Stimulated activated CD4-positive, alpha-beta T cell treated with anti-CD3 and anti-CD28 coated beads, Interleukin-12 subunit alpha, Interleukin-12 subunit beta, amount 100 ng/mL, for 48 hours (primary cell): ENCODE results near the gene CDC123.
"Not testable (repeated sequence)": the region's sequence is repeated elsewhere in the genome, so short reads cannot be mapped to it uniquely, and the experiment has no call there.

Source experiments
- DNase-seq, 3 donors: peaks; one replicate each; pipeline ENCODE4 v3.0.0-alpha.2; 2020; ENCODE audit warnings: low read depth in 2 of 3, low spot score in 1 of 3

The CDC123 gene

DNA sequence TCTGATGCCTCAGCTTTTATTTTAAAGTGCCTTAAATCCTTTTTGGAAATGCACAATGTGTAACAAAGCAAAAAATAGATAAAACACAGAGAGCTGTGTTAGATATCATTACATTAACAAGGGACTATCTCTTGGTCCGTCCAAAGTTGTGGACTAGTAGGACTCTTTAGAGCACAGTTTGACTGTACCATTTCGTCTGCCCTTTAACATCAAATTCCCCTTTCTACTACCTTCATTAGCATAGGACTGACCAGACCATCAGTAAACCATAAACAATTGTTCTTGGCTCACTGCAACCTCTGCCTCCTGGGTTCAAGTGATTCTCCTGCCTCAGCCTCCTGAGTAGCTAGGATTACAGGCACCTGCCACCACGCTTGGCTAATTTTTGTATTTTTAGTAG, 101.8 kb downstream of the CDC123 start:
- not testable (repeated sequence) for DNase-seq

DNA sequence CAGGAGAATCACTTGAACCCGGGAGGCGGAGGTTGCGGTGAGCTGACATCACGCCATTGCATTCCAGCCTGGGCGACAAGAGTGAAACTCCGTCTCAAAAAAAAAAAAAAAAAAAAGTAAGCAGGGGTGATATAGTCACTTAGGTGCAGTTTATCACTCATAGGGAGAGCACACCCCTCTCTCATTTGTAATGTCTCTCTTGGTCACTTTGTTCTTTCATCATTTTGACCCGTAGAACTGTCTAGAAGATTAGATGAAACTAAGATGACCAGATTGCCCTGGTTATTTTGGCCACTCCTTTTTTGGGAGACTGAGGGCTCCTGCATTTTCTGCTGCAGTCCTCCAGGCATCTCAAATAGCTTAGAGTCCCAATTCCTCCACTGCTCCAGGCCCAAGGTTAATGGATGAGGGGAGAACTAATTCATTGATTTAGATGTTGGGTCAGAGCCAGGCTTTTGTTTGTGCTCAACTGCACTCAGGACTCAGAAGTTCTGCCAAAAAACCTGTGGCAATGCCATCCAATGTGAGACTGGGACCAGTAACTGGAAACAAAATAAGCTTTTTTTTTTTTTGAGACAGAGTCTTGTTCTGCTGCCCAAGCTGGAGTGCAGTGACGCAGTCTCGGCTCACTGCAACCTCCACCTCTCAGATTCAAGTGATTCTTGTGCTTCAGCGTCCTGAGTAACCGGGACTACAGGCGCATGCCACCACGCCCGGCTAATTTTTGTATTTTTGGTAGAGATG, 103.4 kb downstream of the CDC123 start:
- DNase-seq, result no peak
